Stimulated activated CD8-positive, alpha-beta memory T cell treated with anti-CD3 and anti-CD28 coated beads, Interleukin-15, amount 100 ng/mL, for 4 hours (primary cell): Measurements from ENCODE around the gene EIF4E1B.

Experiments
- DNase-seq, 2 donors: peaks; one replicate each; pipeline ENCODE4 v3.0.0-alpha.2; 2020; ENCODE audit warnings: low read depth in 2 of 2

EIF4E1B gene

GRCh38 chr5:176606032-176606431 lies 24.4 kb upstream of the EIF4E1B start:
- no peak for DNase-seq

GRCh38 chr5:176606875-176607274 lies 23.6 kb upstream of the EIF4E1B start:
- DNase-seq = no peak

GRCh38 chr5:176608142-176608705 lies 22.3 kb upstream of the EIF4E1B start:
- DNase-seq = no peak

- no peak for DNase-seq
These were observed 21.3 kb upstream of the EIF4E1B start for GRCh38 chr5:176608937-176609723.

- peak in 1 of 2 donors; percentile 39 for DNase-seq
These were observed 20.6 kb upstream of the EIF4E1B start, which contains the start of gene GPRIN1 for GRCh38 chr5:176609724-176610434. TSS of gene GPRIN1 (minus strand) at chr5:176610156. CDS start at chr5:176599834, 10,322 bp downstream.

GRCh38 chr5:176610435-176610773 lies 20.1 kb upstream of the EIF4E1B start:
- DNase-seq = no peak

GRCh38 chr5:176611435-176611834 lies 19.0 kb upstream of the EIF4E1B start:
- no peak for DNase-seq

- DNase-seq = no peak
These were observed 18.5 kb upstream of the EIF4E1B start for GRCh38 chr5:176612008-176612407.

- no peak for DNase-seq
These were observed 17.6 kb upstream of the EIF4E1B start for GRCh38 chr5:176612855-176613254.

GRCh38 chr5:176614805-176615478 lies 15.5 kb upstream of the EIF4E1B start:
- DNase-seq = no peak

- DNase-seq = no peak
These were observed 14.0 kb upstream of the EIF4E1B start for GRCh38 chr5:176616511-176616910.

- no peak for DNase-seq
These were observed 11.7 kb upstream of the EIF4E1B start for GRCh38 chr5:176618783-176619182.

- DNase-seq = peak; percentile 60 to 71
These were observed 11.3 kb upstream of the EIF4E1B start for GRCh38 chr5:176619203-176619568.

- DNase-seq = no peak
These were observed 10.7 kb upstream of the EIF4E1B start for GRCh38 chr5:176619569-176620332.

- no peak for DNase-seq
These were observed 10.0 kb upstream of the EIF4E1B start for GRCh38 chr5:176620333-176620981.

- DNase-seq = no peak
These were observed 8.8 kb upstream of the EIF4E1B start for GRCh38 chr5:176621661-176622079.

GRCh38 chr5:176624142-176624541 lies 6.3 kb upstream of the EIF4E1B start:
- no peak for DNase-seq

- no peak for DNase-seq
These were observed 5.5 kb upstream of the EIF4E1B start for GRCh38 chr5:176624938-176625337.

- DNase-seq = no peak
These were observed 5.0 kb upstream of the EIF4E1B start for GRCh38 chr5:176625512-176625911.

- no peak for DNase-seq
These were observed 4.3 kb upstream of the EIF4E1B start for GRCh38 chr5:176625966-176626875.
